Measurements from ENCODE around the gene SDF4. TPM values are rescaled to one million over a fixed set of nuclear protein-coding genes. Genes with fewer than 3 reads are reported as not detected.

The SDF4 gene
- total and polyA plus RNA-seq, 2 of the 13 experiments (the other 11 are each of a cell fraction or from before 2014, with no cell fraction given) = 80.8 to 107 TPM

DNA sequence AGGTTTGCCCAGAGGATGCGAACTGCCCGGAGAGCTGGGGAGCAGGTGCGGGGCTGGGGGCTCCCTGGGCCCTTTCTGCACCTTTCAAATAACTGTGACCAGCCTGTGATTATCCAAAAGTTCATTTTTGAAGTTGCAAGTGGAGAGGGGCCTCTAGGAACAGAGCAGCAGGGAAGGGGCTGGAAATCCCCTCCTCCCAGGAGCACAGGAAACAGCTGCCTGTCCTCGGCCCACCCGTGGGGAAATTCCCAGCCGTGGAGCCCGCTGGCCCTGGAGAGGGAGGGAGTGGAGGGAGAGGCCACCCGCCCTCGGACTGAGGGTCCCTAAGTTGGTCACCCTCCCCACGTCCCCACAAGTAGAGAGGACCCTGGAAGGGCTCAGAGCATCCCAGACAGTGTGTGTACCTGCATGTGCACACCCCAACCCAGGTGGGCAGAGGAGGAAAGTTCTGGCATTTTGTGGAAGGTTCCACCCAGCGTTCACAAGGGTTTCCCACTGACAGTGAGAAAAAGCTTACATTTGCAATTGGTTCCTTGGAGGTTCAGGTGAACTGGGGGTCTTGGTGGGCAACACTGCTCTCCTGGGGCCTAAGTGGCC lies 16.6 kb downstream of the SDF4 start:
- Histone ChIP-seq H4K20me1 (ENCODE audit: insufficient read depth, low read length) (no peaks in the 10 kb centered on the region), H3K36me3 (replicated peaks in 1 of 2; ENCODE audit: control insufficient read depth in 1 of 2, insufficient read depth in 2 of 2, low read length in 2 of 2) (peaks cover 9 to 21% of the 10 kb centered on the region in 2 experiments; a peak in 4 of 5 replicates), H3K9ac (ENCODE audit: insufficient read depth, low read depth, low read length) (no peak overlapping the region), H3K4me1 (ENCODE audit: insufficient read depth, low read length) (no peaks in the 10 kb centered on the region), H3K27ac (ENCODE audit: extremely low read length, insufficient read depth, low read length) (no peak overlapping the region), H3K27me3 (ENCODE audit: control insufficient read depth in 1 of 2, insufficient read depth in 2 of 2, low read length in 2 of 2) (peaks cover 4 to 29% of the 10 kb centered on the region in 2 experiments; a peak in 3 of 5 replicates), H3K9me3 (ENCODE audit: low read length) (no peaks in the 10 kb centered on the region), H3K4me2 (ENCODE audit: low read depth, low read length) (no peak overlapping the region), H3K4me3 (replicated peaks in 1 of 3; ENCODE audit: insufficient read depth in 1 of 3, low read depth in 2 of 3, low read length in 3 of 3) (no peak overlapping the region), H3K79me2 (ENCODE audit: insufficient read depth, low read length) (no peaks in the 10 kb centered on the region), H2AFZ (ENCODE audit: low read length) (no peak overlapping the region)
- ChIA-PET POLR2A (interaction anchor here (1.1 kb wide), 1 partner anchor 16 kb away, joined by 3 read pairs; the partner anchor contains the start of gene SDF4), CTCF (ENCODE audit: low intra/inter-chr PET ratio, low total read pairs) (no interaction called here)
- in situ Hi-C loops (cut with HindIII; ENCODE audit: extremely low pct_ligation_motif_present, low pct_unique_long_range_greater_than_20kb) = no loop called here
- WGBS (ENCODE audit: low lambda C conversion rate) = 71% methylated on average over 8 of the region's 11 CpGs
- intact Hi-C loops (cut with micrococcal nuclease; ENCODE audit: unreplicated experiment) = no loop called here
- ATAC-seq (no peak), DNase-seq (ENCODE audit: low spot score) (no peak), FAIRE-seq (no peak)
- TF ChIP-seq ZNF180 (CRISPR knock-in tag; IDR thresholded peaks at IDR 0.05; ENCODE audit: borderline replicate concordance, low read depth) = no peak
- TF ChIP-seq ZNF713 (CRISPR knock-in tag; IDR thresholded peaks at IDR 0.05) = no peak
- TF ChIP-seq ZNF781 (CRISPR knock-in tag; IDR thresholded peaks at IDR 0.05; ENCODE audit: borderline replicate concordance, not compliant biosample characterization) = no peak
- no peak for TF ChIP-seq ZBTB1 (CRISPR knock-in tag; IDR thresholded peaks at IDR 0.05; ENCODE audit: borderline replicate concordance)
- TF ChIP-seq POLR2AphosphoS5 (IDR thresholded peaks at IDR 0.05; ENCODE audit: low read depth, low read length) = no peak
- no TSS peak for BruUV-seq (replicated peaks)

DNA sequence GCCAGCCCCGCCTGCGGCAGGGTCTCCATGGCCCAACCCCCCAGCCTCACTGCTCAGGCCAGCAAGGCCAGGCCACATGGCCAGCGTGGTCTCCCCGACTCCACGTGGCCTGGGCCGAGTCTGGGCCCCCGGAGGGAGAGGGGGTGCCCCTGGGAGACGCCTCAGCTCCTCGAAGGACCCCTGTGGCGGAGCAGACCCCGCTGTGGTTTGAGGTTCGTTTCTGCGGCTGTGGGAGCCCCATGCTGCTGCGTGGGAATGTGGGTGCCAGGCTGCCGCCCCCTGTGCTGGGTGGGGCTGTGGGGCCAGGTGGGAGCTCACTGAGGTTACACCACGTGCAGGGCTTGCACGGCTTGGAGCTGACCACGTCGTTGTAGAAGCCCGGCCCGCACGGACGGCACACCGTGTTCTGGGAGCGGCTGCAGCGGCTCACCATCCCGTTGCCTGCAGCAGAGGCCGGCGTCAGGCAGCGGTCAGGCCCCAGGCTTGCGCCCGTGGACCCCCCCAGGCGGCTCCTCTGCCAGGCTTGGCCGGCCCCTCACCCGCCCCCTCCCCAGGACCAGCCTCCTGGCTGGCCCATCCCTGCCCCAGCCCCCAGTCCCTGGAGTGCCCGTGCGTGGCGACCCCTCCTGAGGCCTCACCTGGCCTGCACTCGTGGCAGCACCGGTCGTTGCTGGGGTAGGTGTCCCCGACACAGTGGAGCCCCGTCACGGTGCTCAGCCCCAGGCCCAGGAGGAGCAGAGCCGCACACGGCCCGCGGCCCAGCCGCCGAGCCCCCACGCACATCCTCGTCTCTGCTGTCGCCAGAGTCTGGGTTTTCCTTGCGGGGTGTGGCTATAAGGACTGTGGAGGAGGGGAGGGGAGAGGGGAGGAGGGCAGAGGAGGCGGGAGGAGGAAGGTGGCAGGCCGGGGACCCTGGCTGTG lies 18.2 kb downstream of the SDF4 start, which contains the start of gene TNFRSF4:
TNFRSF4 (minus strand) TSS at position 809 of the 921 bp plus-strand sequence; CDS start at position 783, 26 bp downstream.
- ChIA-PET CTCF (ENCODE audit: low intra/inter-chr PET ratio, low total read pairs) (no interaction called here), POLR2A (no interaction called here)
- H4K20me1 ChIP-seq (ENCODE audit: insufficient read depth, low read length) = no peaks in the 10 kb centered on the region
- peak; percentile 43 for ATAC-seq
- no peak within 1 kb of the TSS for H3K27ac ChIP-seq (ENCODE audit: extremely low read length, insufficient read depth, low read length)
- no peaks in the 10 kb centered on the region for H3K79me2 ChIP-seq (ENCODE audit: insufficient read depth, low read length)
- no peak within 1 kb of the TSS for H3K9ac ChIP-seq (ENCODE audit: insufficient read depth, low read depth, low read length)
- H3K27me3 ChIP-seq (ENCODE audit: control insufficient read depth in 1 of 2, insufficient read depth in 2 of 2, low read length in 2 of 2) = peaks cover 5 to 43% of the 10 kb centered on the region in 2 experiments; a peak in 3 of 5 replicates
- no peak within 1 kb of the TSS for H3K4me2 ChIP-seq (ENCODE audit: low read depth, low read length)
- no peak for FAIRE-seq
- peaks cover 6 to 17% of the 10 kb centered on the region in 2 experiments; a peak in 3 of 5 replicates for H3K36me3 ChIP-seq (replicated peaks in 1 of 2; ENCODE audit: control insufficient read depth in 1 of 2, insufficient read depth in 2 of 2, low read length in 2 of 2)
- BruUV-seq (replicated peaks) = no TSS peak
- DNase-seq (ENCODE audit: low spot score) = no peak
- WGBS (ENCODE audit: low lambda C conversion rate) = 87% methylated on average over 3 of the region's 56 CpGs
- intact Hi-C loops (cut with micrococcal nuclease; ENCODE audit: unreplicated experiment) (no loop called here), in situ Hi-C loops (cut with HindIII; ENCODE audit: extremely low pct_ligation_motif_present, low pct_unique_long_range_greater_than_20kb) (no loop called here)
- no peaks in the 10 kb centered on the region for H3K9me3 ChIP-seq (ENCODE audit: low read length)
- H2AFZ ChIP-seq (ENCODE audit: low read length) = no peak within 1 kb of the TSS
- no peaks in the 10 kb centered on the region for H3K4me1 ChIP-seq (ENCODE audit: insufficient read depth, low read length)
- no peak within 1 kb of the TSS for H3K4me3 ChIP-seq (replicated peaks in 1 of 3; ENCODE audit: insufficient read depth in 1 of 3, low read depth in 2 of 3, low read length in 3 of 3)
- no peak for TF ChIP-seq HDAC2 (CRISPR knock-in tag; IDR thresholded peaks at IDR 0.05)
- TF ChIP-seq ZSCAN31 (CRISPR knock-in tag; IDR thresholded peaks at IDR 0.05; ENCODE audit: low read depth) = no peak
- peak; percentile 27; the same call in 1 of the 2 replicates for TF ChIP-seq MYC (CRISPR knock-in tag; IDR thresholded peaks at IDR 0.05; ENCODE audit: borderline replicate concordance)
- TF ChIP-seq HNRNPK (IDR thresholded peaks at IDR 0.05; ENCODE audit: low read depth, low read length, poor library complexity, severe bottlenecking) = peak; percentile 50
